A549 (cell line): Measurements from ENCODE around the gene ASAP2.

ENCODE experiments used
- CTCF ChIP-seq: fragments of >200 bp; sonication (Bioruptor Twin); formaldehyde crosslinking; IDR thresholded peaks from 3 replicates; pipeline ENCODE4 v1.5.1; 2016
- ESRRA ChIP-seq: fragments of 150-350 bp; IDR thresholded peaks from 2 replicates; pipeline ENCODE4 v1.6.1; 2014; ENCODE audit warnings: mild to moderate bottlenecking, low read length, borderline replicate concordance
- JUNB ChIP-seq: fragments of >200 bp; sonication (Bioruptor Twin); formaldehyde crosslinking; IDR thresholded peaks from 2 replicates; pipeline ENCODE4 v1.6.1; 2016
- MAZ ChIP-seq: fragments of 150-350 bp; IDR thresholded peaks from 2 replicates; pipeline ENCODE4 v1.6.1; 2014; ENCODE audit warnings: antibody characterized with exemption, low read depth, low read length, borderline replicate concordance
- MYC ChIP-seq: IDR thresholded peaks from 2 replicates; pipeline ENCODE4 v1.6.1; 2012; ENCODE audit warnings: mild to moderate bottlenecking, inconsistent platforms, low read length, improper control_type of control experiment, borderline replicate concordance
- POLR2A ChIP-seq: IDR thresholded peaks from 2 replicates; pipeline ENCODE4 v1.6.1; 2012; ENCODE audit warnings: mild to moderate bottlenecking, low read length
- RFX5 ChIP-seq: fragments of 450-650 bp; IDR thresholded peaks from 2 replicates; pipeline ENCODE4 v1.7.1; 2014; ENCODE audit warnings: antibody characterized with exemption, mild to moderate bottlenecking, moderate library complexity
- SREBF2 ChIP-seq: fragments of 450-650 bp; IDR thresholded peaks from 2 replicates; pipeline ENCODE4 v1.6.1; 2014; ENCODE audit warnings: mild to moderate bottlenecking, moderate library complexity
- TF ChIP-seq, protein P1 (sequence below): fragments of 200-600 bp; sonication (generic); IDR thresholded peaks from 2 replicates; pipeline ENCODE4 v1.6.1; 2016; ENCODE audit warnings: antibody characterized with exemption, mild to moderate bottlenecking, moderate library complexity
- TF ChIP-seq, protein P2 (sequence below): fragments of 250-450 bp; sonication (Bioruptor Pico); IDR thresholded peaks from 2 replicates; pipeline ENCODE4 v1.5.0; 2021; ENCODE audit warnings: mild to moderate bottlenecking, moderate library complexity, borderline replicate concordance
- TF ChIP-seq, protein P3 (sequence below): IDR thresholded peaks from 2 replicates; pipeline ENCODE4 v1.6.1; 2012

DNA sequence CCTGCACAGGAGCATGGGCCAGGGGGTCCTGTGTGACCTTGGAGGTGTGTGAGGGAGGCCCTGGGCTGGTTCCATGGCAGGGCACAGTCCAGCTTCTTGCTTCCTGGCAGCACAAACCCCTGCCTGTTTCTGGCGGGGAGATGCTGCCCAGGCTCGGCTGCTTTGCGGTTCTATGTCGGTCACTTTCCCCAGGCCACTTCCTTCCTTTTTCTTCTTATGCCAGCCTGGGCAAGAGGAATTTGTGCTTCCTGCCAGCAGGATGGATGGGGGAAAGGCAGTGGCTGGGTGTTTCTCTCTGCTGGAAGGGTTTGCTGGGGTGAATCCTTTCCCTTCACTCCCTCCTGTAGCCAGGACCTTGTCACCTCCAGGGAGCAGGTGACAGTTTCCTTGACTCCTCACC, 24.3 kb downstream of the ASAP2 start:
- TF ChIP-seq CTCF (no peak), POLR2A (no peak), MAZ (no peak), ESRRA (no peak), SREBF2 (no peak), JUNB (no peak), RFX5 (no peak), MYC (no peak)
- TF ChIP-seq, protein P1, sequence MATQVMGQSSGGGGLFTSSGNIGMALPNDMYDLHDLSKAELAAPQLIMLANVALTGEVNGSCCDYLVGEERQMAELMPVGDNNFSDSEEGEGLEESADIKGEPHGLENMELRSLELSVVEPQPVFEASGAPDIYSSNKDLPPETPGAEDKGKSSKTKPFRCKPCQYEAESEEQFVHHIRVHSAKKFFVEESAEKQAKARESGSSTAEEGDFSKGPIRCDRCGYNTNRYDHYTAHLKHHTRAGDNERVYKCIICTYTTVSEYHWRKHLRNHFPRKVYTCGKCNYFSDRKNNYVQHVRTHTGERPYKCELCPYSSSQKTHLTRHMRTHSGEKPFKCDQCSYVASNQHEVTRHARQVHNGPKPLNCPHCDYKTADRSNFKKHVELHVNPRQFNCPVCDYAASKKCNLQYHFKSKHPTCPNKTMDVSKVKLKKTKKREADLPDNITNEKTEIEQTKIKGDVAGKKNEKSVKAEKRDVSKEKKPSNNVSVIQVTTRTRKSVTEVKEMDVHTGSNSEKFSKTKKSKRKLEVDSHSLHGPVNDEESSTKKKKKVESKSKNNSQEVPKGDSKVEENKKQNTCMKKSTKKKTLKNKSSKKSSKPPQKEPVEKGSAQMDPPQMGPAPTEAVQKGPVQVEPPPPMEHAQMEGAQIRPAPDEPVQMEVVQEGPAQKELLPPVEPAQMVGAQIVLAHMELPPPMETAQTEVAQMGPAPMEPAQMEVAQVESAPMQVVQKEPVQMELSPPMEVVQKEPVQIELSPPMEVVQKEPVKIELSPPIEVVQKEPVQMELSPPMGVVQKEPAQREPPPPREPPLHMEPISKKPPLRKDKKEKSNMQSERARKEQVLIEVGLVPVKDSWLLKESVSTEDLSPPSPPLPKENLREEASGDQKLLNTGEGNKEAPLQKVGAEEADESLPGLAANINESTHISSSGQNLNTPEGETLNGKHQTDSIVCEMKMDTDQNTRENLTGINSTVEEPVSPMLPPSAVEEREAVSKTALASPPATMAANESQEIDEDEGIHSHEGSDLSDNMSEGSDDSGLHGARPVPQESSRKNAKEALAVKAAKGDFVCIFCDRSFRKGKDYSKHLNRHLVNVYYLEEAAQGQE = no peak
- TF ChIP-seq, protein P2, sequence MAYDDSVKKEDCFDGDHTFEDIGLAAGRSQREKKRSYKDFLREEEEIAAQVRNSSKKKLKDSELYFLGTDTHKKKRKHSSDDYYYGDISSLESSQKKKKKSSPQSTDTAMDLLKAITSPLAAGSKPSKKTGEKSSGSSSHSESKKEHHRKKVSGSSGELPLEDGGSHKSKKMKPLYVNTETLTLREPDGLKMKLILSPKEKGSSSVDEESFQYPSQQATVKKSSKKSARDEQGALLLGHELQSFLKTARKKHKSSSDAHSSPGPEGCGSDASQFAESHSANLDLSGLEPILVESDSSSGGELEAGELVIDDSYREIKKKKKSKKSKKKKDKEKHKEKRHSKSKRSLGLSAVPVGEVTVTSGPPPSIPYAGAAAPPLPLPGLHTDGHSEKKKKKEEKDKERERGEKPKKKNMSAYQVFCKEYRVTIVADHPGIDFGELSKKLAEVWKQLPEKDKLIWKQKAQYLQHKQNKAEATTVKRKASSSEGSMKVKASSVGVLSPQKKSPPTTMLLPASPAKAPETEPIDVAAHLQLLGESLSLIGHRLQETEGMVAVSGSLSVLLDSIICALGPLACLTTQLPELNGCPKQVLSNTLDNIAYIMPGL (CRISPR knock-in tag) = no peak
- TF ChIP-seq, protein P3, sequence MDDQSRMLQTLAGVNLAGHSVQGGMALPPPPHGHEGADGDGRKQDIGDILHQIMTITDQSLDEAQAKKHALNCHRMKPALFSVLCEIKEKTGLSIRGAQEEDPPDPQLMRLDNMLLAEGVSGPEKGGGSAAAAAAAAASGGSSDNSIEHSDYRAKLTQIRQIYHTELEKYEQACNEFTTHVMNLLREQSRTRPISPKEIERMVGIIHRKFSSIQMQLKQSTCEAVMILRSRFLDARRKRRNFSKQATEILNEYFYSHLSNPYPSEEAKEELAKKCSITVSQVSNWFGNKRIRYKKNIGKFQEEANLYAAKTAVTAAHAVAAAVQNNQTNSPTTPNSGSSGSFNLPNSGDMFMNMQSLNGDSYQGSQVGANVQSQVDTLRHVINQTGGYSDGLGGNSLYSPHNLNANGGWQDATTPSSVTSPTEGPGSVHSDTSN = no peak
